Ectodermal cell (in vitro differentiated cells): ENCODE data around the gene GPX7.

Experiments used
- H3K27ac ChIP-seq: 2 replicates; pipeline ENCODE4 v1.7.0; 2013; ENCODE audit warnings: mild to moderate bottlenecking, low read depth, low read length; ENCODE audit not compliant: insufficient read depth, poor library complexity, severe bottlenecking
- H3K27me3 ChIP-seq: 2 replicates; pipeline ENCODE4 v1.7.0; 2013; ENCODE audit warnings: mild to moderate bottlenecking, low read length; ENCODE audit not compliant: insufficient read depth, control insufficient read depth, poor library complexity, severe bottlenecking
- H3K36me3 ChIP-seq: one replicate; pipeline ENCODE4 v1.7.0; 2013; ENCODE audit warnings: low read length; ENCODE audit not compliant: control insufficient read depth, insufficient read depth
- H3K4me1 ChIP-seq: one replicate; pipeline ENCODE4 v1.7.0; 2013; ENCODE audit warnings: low read length; ENCODE audit not compliant: control insufficient read depth, insufficient read depth
- H3K4me3 ChIP-seq: 2 replicates; pipeline ENCODE4 v1.7.0; 2013; ENCODE audit warnings: low read depth, low read length, control low read depth; ENCODE audit not compliant: insufficient read depth
- H3K9me3 ChIP-seq: 2 replicates; pipeline ENCODE4 v1.7.0; 2013; ENCODE audit warnings: mild to moderate bottlenecking, low read length, moderate library complexity; ENCODE audit not compliant: control insufficient read depth
- WGBS, 2 experiments: methylation state at CpG; one replicate each; pipeline ENCODE4 v1.1.7; 2013; ENCODE audit warnings: missing lambda C conversion rate in 2 of 2; 5-methylcytosine and 5-hydroxymethylcytosine counted together

GPX7 gene

GRCh38 chr1:52636721-52637695, 34.8 kb downstream of the GPX7 start:
- H3K27ac ChIP-seq: no peak overlapping the region

GRCh38 chr1:52637946-52638345, 35.8 kb downstream of the GPX7 start:
- peaks cover 18% of the 10 kb centered on the region for H3K4me1 ChIP-seq
- peaks cover 25% of the 10 kb centered on the region for H3K27me3 ChIP-seq
- H3K36me3 ChIP-seq: no peaks in the 10 kb centered on the region
- no peaks in the 10 kb centered on the region for H3K9me3 ChIP-seq
- H3K27ac ChIP-seq: no peak overlapping the region
- 85 to 87% methylated on average over 3 to 4 of the region's 4 CpGs for WGBS, 2 experiments
- H3K4me3 ChIP-seq: no peak overlapping the region

More at GRCh38 chr1:52636721-52637695, 34.8 kb downstream of the GPX7 start:
- Histone ChIP-seq H3K4me3 (no peak overlapping the region), H3K27me3 (peaks cover 34% of the 10 kb centered on the region), H3K9me3 (no peaks in the 10 kb centered on the region), H3K4me1 (peaks cover 18% of the 10 kb centered on the region), H3K36me3 (no peaks in the 10 kb centered on the region)
- WGBS, 2 experiments: 79 to 80% methylated on average over 10 to 11 of the region's 11 CpGs

GRCh38 chr1:52640697-52641096, 38.5 kb downstream of the GPX7 start:
- no peaks in the 10 kb centered on the region for H3K27me3 ChIP-seq
- no peak overlapping the region for H3K4me3 ChIP-seq
- H3K4me1 ChIP-seq: peaks cover 18% of the 10 kb centered on the region
- no peaks in the 10 kb centered on the region for H3K9me3 ChIP-seq
- no peak overlapping the region for H3K27ac ChIP-seq
- no peaks in the 10 kb centered on the region for H3K36me3 ChIP-seq
- 88 to 90% methylated on average over 6 of the region's 6 CpGs for WGBS, 2 experiments

GRCh38 chr1:52641307-52641706, 39.1 kb downstream of the GPX7 start:
- H3K4me3 ChIP-seq: no peak overlapping the region
- no peaks in the 10 kb centered on the region for H3K36me3 ChIP-seq
- no peak overlapping the region for H3K27ac ChIP-seq
- no peaks in the 10 kb centered on the region for H3K27me3 ChIP-seq
- WGBS, 2 experiments: 93 to 98% methylated on average over 4 of the region's 4 CpGs
- H3K9me3 ChIP-seq: no peaks in the 10 kb centered on the region
- peaks cover 17% of the 10 kb centered on the region for H3K4me1 ChIP-seq

- Histone ChIP-seq H3K27me3 (no peaks in the 10 kb centered on the region), H3K9me3 (no peaks in the 10 kb centered on the region), H3K27ac (no peak overlapping the region), H3K4me3 (no peak overlapping the region), H3K36me3 (no peaks in the 10 kb centered on the region), H3K4me1 (peaks cover 5% of the 10 kb centered on the region)
- 81 to 82% methylated on average over 6 of the region's 6 CpGs for WGBS, 2 experiments
Measured at GRCh38 chr1:52645261-52645660, 43.1 kb downstream of the GPX7 start.

GRCh38 chr1:52651904-52652303, 49.7 kb downstream of the GPX7 start:
- Histone ChIP-seq H3K36me3 (no peaks in the 10 kb centered on the region), H3K9me3 (no peaks in the 10 kb centered on the region), H3K27ac (no peak overlapping the region), H3K4me3 (no peak overlapping the region), H3K27me3 (no peaks in the 10 kb centered on the region), H3K4me1 (no peaks in the 10 kb centered on the region)
- 86 to 94% methylated on average over 1 of the region's 1 CpG for whole genome bisulfite sequencing, 2 experiments

GRCh38 chr1:52653207-52653849, 51.2 kb downstream of the GPX7 start:
- Histone ChIP-seq H3K4me3 (no peak overlapping the region), H3K9me3 (no peaks in the 10 kb centered on the region), H3K27ac (no peak overlapping the region), H3K27me3 (no peaks in the 10 kb centered on the region), H3K36me3 (no peaks in the 10 kb centered on the region), H3K4me1 (no peaks in the 10 kb centered on the region)
- WGBS, 2 experiments: 95 to 96% methylated on average over 5 of the region's 5 CpGs

- Histone ChIP-seq H3K36me3 (no peaks in the 10 kb centered on the region), H3K27me3 (no peaks in the 10 kb centered on the region), H3K27ac (no peak overlapping the region), H3K4me1 (no peaks in the 10 kb centered on the region), H3K4me3 (no peak overlapping the region), H3K9me3 (no peaks in the 10 kb centered on the region)
Measured at GRCh38 chr1:52654063-52654462, 51.9 kb downstream of the GPX7 start.

GRCh38 chr1:52657702-52658101, 55.5 kb downstream of the GPX7 start:
- Histone ChIP-seq H3K4me3 (no peak overlapping the region), H3K4me1 (peaks cover 11% of the 10 kb centered on the region), H3K9me3 (no peaks in the 10 kb centered on the region), H3K27ac (no peak overlapping the region), H3K27me3 (no peaks in the 10 kb centered on the region), H3K36me3 (no peaks in the 10 kb centered on the region)
- 90 to 92% methylated on average over 3 of the region's 3 CpGs for WGBS, 2 experiments
